Subcutaneous abdominal adipose tissue (tissue), 5 donors: Measurements from ENCODE around the gene KCNK6.

ENCODE experiments used
- H3K27ac ChIP-seq: one replicate; pipeline ENCODE4 v1.7.0; 2013; ENCODE audit warnings: low read depth, mild to moderate bottlenecking, inconsistent platforms, low read length, moderate library complexity
- H3K27me3 ChIP-seq, 5 donors: one replicate each; pipeline ENCODE4 v1.7.0; 2013; ENCODE audit warnings: low read length in 5 of 5, inconsistent platforms in 1 of 5; ENCODE audit not compliant: control insufficient read depth in 5 of 5, insufficient read depth in 4 of 5
- H3K36me3 ChIP-seq, 5 donors: one replicate each; pipeline ENCODE4 v1.7.0; 2013; ENCODE audit warnings: low read length in 5 of 5; ENCODE audit not compliant: control insufficient read depth in 5 of 5, insufficient read depth in 5 of 5
- H3K4me1 ChIP-seq, 5 donors: one replicate each; pipeline ENCODE4 v1.7.0; 2013; ENCODE audit warnings: low read length in 5 of 5, mild to moderate bottlenecking in 3 of 5, moderate library complexity in 1 of 5; ENCODE audit not compliant: control insufficient read depth in 5 of 5, insufficient read depth in 5 of 5
- H3K4me3 ChIP-seq, 5 donors: one replicate each; pipeline ENCODE4 v1.7.0; 2013; ENCODE audit warnings: low read length in 5 of 5, low read depth in 1 of 5
- H3K9ac ChIP-seq, 5 donors: one replicate each; pipeline ENCODE4 v1.7.0; 2013; ENCODE audit warnings: low read length in 5 of 5, mild to moderate bottlenecking in 4 of 5, moderate library complexity in 3 of 5
- H3K9me3 ChIP-seq, 5 donors: one replicate each; pipeline ENCODE4 v1.7.0; 2013; ENCODE audit warnings: low read length in 5 of 5; ENCODE audit not compliant: control insufficient read depth in 5 of 5
- donor health status: healthy.
- donor health status: healthy.
- donor health status: healthy.
- donor health status: healthy.
- donor health status: healthy.

KCNK6 gene

DNA sequence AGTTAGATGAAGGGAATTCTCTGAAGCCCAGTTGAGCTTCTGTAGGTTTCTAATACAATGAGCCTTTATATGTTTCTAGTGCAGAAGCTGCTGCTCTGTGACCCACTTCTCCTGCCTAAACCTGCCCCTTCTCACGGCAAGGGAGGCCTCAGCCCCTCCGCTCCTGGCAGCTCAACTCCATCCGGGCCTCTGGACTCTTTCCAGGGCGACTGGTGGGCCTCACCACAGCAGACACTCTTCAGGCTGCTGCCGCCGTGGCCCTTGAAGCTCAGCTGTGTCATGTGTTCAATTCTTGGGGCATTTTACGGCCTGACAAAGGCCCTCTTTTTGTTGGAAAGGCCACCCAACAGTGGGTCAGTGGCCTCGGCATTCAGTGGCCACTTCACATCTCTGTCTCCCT is 25.6 kb upstream of the KCNK6 start:
- no peak overlapping the region for H3K27ac ChIP-seq
- no peaks in the 10 kb centered on the region for H3K9me3 ChIP-seq
- H3K4me1 ChIP-seq: peaks cover 3 to 22% (median 9%) of the 10 kb centered on the region in 5 donors
- H3K9ac ChIP-seq: no peak overlapping the region
- no peak overlapping the region for H3K4me3 ChIP-seq
- H3K27me3 ChIP-seq: no peaks in the 10 kb centered on the region
- H3K36me3 ChIP-seq: peaks cover 0 to 6% (median 0%) of the 10 kb centered on the region in 5 donors

DNA sequence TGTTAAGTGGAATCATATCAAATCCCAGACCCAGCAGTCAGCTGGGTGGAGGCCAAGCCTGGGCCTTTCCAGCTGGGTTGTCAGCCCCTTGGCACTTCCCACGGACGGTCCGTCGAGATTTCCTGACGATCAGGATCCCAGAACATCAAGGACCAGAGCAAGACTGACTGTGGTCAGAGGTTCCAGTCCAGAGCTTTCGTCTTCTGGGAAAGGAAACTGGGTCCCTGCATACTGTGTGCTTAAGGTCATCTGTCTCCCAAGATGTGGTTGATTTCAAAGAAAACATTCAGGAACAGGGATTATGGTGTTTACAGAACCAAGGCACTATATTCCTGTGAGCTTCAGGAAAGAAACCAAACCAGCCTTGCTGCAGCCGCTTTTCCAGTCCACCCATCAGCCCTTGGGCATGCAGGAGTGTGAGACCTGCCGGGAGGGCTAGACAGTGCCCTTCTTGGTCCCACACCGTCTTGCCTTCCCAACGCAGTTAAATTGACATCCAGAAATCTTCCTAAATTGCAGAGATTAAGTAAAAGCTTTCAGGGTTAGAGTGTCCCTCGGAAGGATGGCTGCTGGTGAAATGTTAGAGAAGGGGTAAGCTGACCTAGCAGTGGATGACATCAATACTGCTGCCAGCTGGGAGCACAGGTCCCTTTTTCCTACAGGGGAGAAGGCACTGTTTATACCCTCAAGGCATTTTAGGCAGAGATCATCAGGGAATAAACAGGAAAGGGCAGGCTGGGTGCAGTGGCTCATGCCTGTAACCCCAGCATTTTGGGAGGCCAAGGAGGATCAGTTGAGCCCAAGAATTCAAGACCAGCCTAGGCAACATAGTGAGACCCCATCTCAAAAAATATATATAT is 20.6 kb upstream of the KCNK6 start:
- Histone ChIP-seq H3K27ac (no peak overlapping the region), H3K9ac (peak overlapping the region in 1 of 5 donors; percentile 51), H3K4me3 (peak overlapping the region in 1 of 5 donors; percentile 29), H3K27me3 (no peaks in the 10 kb centered on the region), H3K9me3 (no peaks in the 10 kb centered on the region), H3K4me1 (peaks cover 4 to 19% (median 13%) of the 10 kb centered on the region in 5 donors), H3K36me3 (no peaks in the 10 kb centered on the region)

DNA sequence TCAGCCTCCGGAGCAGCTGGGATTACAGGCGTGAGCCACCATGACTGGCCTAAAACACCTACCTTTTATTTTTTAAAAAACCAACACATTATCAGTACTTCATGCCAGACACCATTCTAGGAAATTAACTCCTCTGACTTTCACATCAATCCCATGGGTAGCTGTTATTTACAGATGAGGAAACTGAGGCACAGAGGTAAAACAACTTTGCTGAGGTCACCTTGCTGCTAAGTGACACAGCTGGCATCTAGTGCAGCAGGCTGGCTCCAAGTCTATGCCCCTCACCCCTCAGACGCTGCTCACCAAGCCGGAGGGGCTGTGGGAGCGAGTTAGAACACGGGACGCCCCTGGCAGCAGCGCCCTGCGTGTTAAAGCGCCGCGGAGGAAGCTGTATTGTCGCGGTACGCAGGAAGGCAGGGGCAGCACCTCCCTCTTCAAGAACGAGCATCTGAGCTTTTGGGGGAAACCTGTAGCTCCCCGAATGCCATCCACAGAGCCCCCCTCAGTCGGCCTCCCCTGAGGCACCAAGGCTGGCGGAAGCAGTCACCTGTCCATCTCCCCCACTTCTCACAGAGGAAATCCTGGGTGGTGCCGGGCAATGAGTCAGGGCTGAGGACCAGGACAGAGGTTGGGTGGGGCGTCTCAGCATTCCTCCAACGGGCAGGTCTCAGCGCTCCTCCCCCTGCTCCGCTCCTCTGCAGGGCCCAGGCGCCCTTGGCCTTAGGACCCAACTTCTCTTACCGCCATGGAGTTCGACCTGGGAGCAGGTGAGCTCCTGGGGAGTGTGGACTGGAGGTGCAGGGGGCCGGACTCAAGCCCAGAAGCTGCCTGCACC is 15.9 kb upstream of the KCNK6 start, which contains the start of gene C19orf33:
Gene C19orf33, plus strand, starts transcription at position 735 of the 835 bp plus-strand sequence. Its CDS starts 11 bp downstream, at position 746.
- H3K9me3 ChIP-seq: no peaks in the 10 kb centered on the region
- H3K4me3 ChIP-seq: peak within 1 kb of the TSS in 2 of 5 donors; percentile 26 to 42
- peaks cover 0 to 31% (median 24%) of the 10 kb centered on the region in 5 donors for H3K36me3 ChIP-seq
- H3K4me1 ChIP-seq: peaks cover 4 to 18% (median 7%) of the 10 kb centered on the region in 5 donors
- H3K9ac ChIP-seq: no peak within 1 kb of the TSS
- H3K27me3 ChIP-seq: no peaks in the 10 kb centered on the region
- H3K27ac ChIP-seq: no peak within 1 kb of the TSS

DNA sequence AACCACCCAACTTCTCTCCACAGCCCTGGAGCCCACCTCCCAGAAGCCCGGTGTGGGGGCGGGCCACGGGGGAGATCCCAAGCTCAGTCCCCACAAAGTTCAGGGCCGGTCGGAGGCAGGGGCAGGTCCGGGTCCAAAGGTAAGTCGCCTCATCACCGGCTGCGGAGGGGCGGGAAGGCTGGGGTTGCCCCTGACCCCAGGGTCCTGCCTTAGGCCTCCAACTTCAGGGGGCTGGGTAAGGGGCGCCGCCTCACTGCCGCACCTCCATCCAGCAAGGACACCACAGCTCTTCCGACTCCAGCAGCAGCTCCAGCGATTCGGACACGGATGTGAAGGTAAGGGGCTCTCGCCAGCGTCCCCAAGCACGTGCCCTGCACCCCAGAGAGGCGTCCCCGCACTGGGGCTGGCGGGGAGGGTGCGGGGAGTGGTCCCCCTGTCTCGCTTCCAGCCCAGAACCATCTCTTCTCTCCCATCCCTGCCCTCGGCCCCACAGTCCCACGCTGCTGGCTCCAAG is 15.2 kb upstream of the KCNK6 start:
- H3K4me3 ChIP-seq: peak overlapping the region in 2 of 5 donors; percentile 26 to 42
- no peaks in the 10 kb centered on the region for H3K27me3 ChIP-seq
- H3K36me3 ChIP-seq: peaks cover 0 to 38% (median 29%) of the 10 kb centered on the region in 5 donors
- H3K27ac ChIP-seq: no peak overlapping the region
- peaks cover 0 to 13% (median under 1%) of the 10 kb centered on the region in 5 donors for H3K4me1 ChIP-seq
- no peak overlapping the region for H3K9ac ChIP-seq
- H3K9me3 ChIP-seq: no peaks in the 10 kb centered on the region

DNA sequence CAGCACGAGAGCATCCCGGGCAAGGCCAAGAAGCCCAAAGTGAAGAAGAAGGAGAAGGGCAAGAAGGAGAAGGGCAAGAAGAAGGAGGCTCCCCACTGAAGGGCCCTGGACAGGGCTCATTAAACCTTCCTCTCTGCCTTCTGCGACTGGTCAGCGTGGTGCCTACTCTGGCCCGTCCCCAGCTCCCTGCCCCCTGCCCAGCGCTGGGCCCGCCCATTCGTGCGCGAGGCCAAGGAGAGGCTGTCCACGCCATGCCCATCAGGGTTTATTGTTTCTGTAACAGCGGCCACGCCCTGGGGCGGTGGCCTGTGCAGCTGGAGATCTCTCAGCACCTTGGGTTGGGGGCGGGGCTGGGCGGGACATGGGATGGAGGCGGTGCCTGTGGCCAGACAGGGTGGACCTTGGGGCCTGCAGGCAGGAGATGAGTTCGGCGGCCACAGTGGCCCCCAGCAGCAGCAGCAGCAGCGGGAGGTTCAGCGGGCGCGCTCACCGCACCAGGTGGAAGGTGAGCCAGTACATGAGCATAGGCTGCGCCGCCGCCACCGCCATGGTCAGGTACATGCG is 14.7 kb upstream of the KCNK6 start:
- no peak overlapping the region for H3K27ac ChIP-seq
- H3K27me3 ChIP-seq: no peaks in the 10 kb centered on the region
- peaks cover 0 to 41% (median 31%) of the 10 kb centered on the region in 5 donors for H3K36me3 ChIP-seq
- H3K4me3 ChIP-seq: peak overlapping the region in 1 of 5 donors; percentile 34
- peaks cover 0 to 13% (median 0%) of the 10 kb centered on the region in 5 donors for H3K4me1 ChIP-seq
- no peak overlapping the region for H3K9ac ChIP-seq
- no peaks in the 10 kb centered on the region for H3K9me3 ChIP-seq

DNA sequence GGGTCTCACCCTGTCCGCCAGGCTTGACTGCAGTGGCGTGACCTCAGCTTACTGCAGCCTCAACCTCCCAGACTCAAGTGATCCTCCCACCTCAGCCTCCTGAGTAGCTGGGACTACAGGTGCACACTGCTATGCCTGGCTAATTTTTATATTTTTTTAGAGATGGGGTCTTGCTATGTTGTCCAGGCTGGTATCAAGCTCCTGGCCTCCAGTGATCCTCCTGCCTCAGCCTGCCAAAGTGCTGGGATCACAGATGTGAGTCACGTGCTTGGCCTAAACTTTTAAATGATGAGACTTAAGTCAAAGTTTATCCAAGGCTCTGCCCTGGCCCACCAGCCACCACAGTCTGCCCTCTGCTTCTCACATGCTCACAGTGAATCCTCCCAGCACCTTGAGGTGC is 13.4 kb upstream of the KCNK6 start:
- H3K4me1 ChIP-seq: peaks cover 0 to 13% (median 0%) of the 10 kb centered on the region in 5 donors
- no peak overlapping the region for H3K9ac ChIP-seq
- H3K27me3 ChIP-seq: no peaks in the 10 kb centered on the region
- H3K36me3 ChIP-seq: peaks cover 0 to 41% (median 31%) of the 10 kb centered on the region in 5 donors
- H3K27ac ChIP-seq: no peak overlapping the region
- H3K9me3 ChIP-seq: no peaks in the 10 kb centered on the region
- no peak overlapping the region for H3K4me3 ChIP-seq

DNA sequence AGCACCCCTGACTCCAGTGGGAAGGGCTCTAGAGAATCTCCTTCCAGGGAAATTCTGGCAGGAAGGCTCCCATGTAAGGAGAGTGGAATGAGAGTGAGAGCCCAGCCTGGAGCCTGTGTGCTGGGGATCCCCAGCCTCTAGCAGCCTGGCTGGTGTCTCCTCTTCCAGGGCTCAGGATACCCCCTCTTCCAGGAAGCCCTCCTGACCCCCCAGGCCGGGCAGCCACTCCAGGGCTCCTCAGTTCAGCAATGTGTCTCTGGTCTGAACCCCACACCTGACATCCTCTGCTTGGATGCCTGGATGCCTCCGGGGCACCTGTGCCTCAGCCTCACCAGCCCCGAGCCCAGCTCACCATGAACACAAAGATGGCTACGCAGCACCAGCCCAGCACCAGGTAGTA is 12.6 kb upstream of the KCNK6 start:
- Histone ChIP-seq H3K27me3 (no peaks in the 10 kb centered on the region), H3K4me3 (no peak overlapping the region), H3K9ac (no peak overlapping the region), H3K9me3 (no peaks in the 10 kb centered on the region), H3K4me1 (peaks cover 0 to 13% (median 0%) of the 10 kb centered on the region in 5 donors), H3K36me3 (peaks cover 0 to 41% (median 31%) of the 10 kb centered on the region in 5 donors), H3K27ac (no peak overlapping the region)

DNA sequence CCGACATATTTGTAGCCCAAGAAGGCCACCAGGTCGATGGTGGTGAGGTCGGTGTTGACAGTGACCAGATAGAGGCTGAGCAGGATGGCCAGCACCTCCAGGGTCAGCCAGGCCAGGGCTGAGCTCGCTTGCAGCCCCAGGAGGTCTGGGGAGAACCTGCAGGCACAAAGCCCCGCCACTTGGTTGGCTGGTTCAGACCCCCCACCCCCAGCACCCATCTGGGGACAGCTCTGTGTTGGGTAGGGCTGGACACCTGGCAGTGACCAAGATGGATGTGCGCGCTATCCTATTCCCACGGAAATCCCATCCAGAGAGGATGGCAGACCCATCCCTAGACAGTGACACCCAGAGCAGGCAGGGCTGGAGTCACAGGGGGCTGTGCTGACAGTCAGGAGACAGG is 12.0 kb upstream of the KCNK6 start:
- H3K4me1 ChIP-seq: peaks cover 0 to 13% (median 0%) of the 10 kb centered on the region in 5 donors
- no peak overlapping the region for H3K4me3 ChIP-seq
- H3K27ac ChIP-seq: no peak overlapping the region
- peaks cover 0 to 41% (median 31%) of the 10 kb centered on the region in 5 donors for H3K36me3 ChIP-seq
- H3K9ac ChIP-seq: no peak overlapping the region
- no peaks in the 10 kb centered on the region for H3K9me3 ChIP-seq
- H3K27me3 ChIP-seq: no peaks in the 10 kb centered on the region

DNA sequence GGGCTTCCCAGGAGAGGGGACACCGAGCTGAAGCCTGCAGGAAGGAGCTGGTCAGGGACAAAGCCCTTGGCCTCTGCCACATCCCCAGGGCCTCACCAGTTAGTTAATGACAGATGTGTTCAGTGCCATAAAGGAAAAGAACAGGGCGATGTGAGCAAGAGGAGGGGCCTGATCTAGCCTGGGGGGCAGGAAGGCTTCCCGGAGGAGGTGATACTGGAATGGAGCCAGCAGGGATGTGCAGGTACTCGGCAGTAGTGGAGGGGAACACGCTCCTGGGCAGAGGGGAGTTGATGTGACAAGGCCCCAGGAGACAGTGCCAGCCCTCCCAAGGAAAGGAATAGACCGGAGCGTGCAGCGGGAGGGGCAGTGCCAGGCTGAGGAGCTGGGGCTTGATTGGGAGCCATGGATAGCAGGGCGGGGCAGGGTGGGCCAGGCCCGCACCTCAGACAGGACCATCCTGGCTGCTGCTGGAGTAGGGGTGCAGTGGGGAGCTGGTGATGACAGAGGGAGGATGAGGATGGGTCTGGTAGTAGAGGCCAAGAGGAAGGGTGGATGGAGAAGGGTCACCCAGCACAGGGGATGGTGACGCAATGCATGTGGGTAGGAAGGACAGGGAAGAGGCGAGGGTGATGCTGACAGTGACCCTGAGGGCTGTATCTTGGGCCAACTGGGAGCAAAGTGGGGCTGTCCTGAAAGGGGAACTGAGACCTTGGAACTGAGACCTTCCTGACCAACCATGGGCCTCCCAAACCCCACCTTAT is 11.5 kb upstream of the KCNK6 start:
- Histone ChIP-seq H3K27ac (no peak overlapping the region), H3K27me3 (no peaks in the 10 kb centered on the region), H3K4me1 (peaks cover 0 to 13% (median 0%) of the 10 kb centered on the region in 5 donors)

More for the DNA sequence above, 11.5 kb upstream of the KCNK6 start:
- Histone ChIP-seq H3K4me3 (no peak overlapping the region), H3K36me3 (peaks cover 0 to 41% (median 31%) of the 10 kb centered on the region in 5 donors), H3K9me3 (no peaks in the 10 kb centered on the region), H3K9ac (no peak overlapping the region)
